Smooth muscle cell (in vitro differentiated cells): ENCODE measurements around the gene LENG9. TPM values are rescaled to one million over a fixed set of nuclear protein-coding genes. Genes with fewer than 3 reads are reported as not detected.
A peak's percentile ranks its signal among the peaks of the same experiment; 100 is the strongest.

Experiments
- DNase-seq: peaks from one replicate; lab custom pipeline; 2025; ENCODE audit not compliant: unreplicated experiment; lab: John Stamatoyannopoulos, UW
- H2AFZ ChIP-seq: fragments of 200-600 bp; sonication (generic); 2 replicates; pipeline ENCODE4 v1.6.0; 2016; ENCODE audit warnings: antibody characterized with exemption, low read depth, mild to moderate bottlenecking
- H3F3A ChIP-seq: fragments of 200-600 bp; sonication (generic); 2 replicates; pipeline ENCODE4 v1.6.0; 2017; ENCODE audit warnings: antibody characterized with exemption, low read depth
- H3K27ac ChIP-seq: fragments of 200-600 bp; sonication (generic); 2 replicates; pipeline ENCODE4 v1.5.1; 2016; ENCODE audit warnings: low read depth, mild to moderate bottlenecking
- H3K27me3 ChIP-seq: fragments of 200-600 bp; sonication (generic); 2 replicates; pipeline ENCODE4 v1.6.1; 2016; ENCODE audit warnings: low read depth, mild to moderate bottlenecking
- H3K36me3 ChIP-seq: fragments of 200-600 bp; sonication (generic); 2 replicates; pipeline ENCODE4 v1.5.1; 2016; ENCODE audit warnings: low read depth
- H3K4me1 ChIP-seq: fragments of 200-600 bp; sonication (generic); 2 replicates; pipeline ENCODE4 v1.5.1; 2016; ENCODE audit warnings: low read depth
- H3K4me2 ChIP-seq: fragments of 200-600 bp; sonication (generic); 2 replicates; pipeline ENCODE4 v1.6.0; 2016; ENCODE audit warnings: mild to moderate bottlenecking
- H3K4me3 ChIP-seq: fragments of 200-600 bp; sonication (generic); 2 replicates; pipeline ENCODE4 v1.5.1; 2016; ENCODE audit warnings: mild to moderate bottlenecking
- H3K79me2 ChIP-seq: fragments of 200-600 bp; sonication (generic); 2 replicates; pipeline ENCODE4 v1.6.0; 2016; ENCODE audit warnings: low read depth, mild to moderate bottlenecking
- H3K9ac ChIP-seq: fragments of 200-600 bp; sonication (generic); 2 replicates; pipeline ENCODE4 v1.6.0; 2016; ENCODE audit warnings: low read depth
- H3K9me3 ChIP-seq: fragments of 200-600 bp; sonication (generic); replicated peaks from 2 replicates; pipeline ENCODE4 v1.5.1; 2016; ENCODE audit warnings: low read depth
- H4K20me1 ChIP-seq: fragments of 200-600 bp; sonication (generic); 2 replicates; pipeline ENCODE4 v1.6.0; 2016; ENCODE audit warnings: low read depth
- WGBS: methylation state at CpG from one replicate; pipeline ENCODE4 v1.1.7; 2016; ENCODE audit warnings: low lambda C conversion rate; 5-methylcytosine and 5-hydroxymethylcytosine counted together
- polyA plus RNA-seq: library from polyadenylated mRNA; unstranded; fragments of >200 nt; fragmentation: Nextera tagmentation; extraction: Ambion mirVana; gene quantifications from 2 replicates; pipeline ENCODE4 v1.2.1, GENCODE V29; 2016
- total RNA-seq: library from RNA; depleted of rRNA; stranded (reverse); fragments of >200 nt; gene quantifications from 2 replicates; pipeline ENCODE4 v1.2.3, GENCODE V29; 2014
- TF ChIP-seq, protein P1 (sequence below): fragments of 200-600 bp; sonication (generic); IDR thresholded peaks from 2 replicates; pipeline ENCODE4 v1.5.1; 2017; ENCODE audit warnings: borderline replicate concordance, mild to moderate bottlenecking, antibody characterized with exemption; ENCODE audit not compliant: insufficient read depth, poor library complexity, severe bottlenecking

The LENG9 gene
- total and polyA plus RNA-seq, 2 experiments from 2014 or later, result 0.57 to 4.1 TPM

- Histone ChIP-seq H2AFZ (no peak overlapping the region), H3K4me1 (no peaks in the 10 kb centered on the region), H4K20me1 (peaks cover 52% of the 10 kb centered on the region), H3K36me3 (no peaks in the 10 kb centered on the region), H3K27ac (peak overlapping the region; percentile 90), H3K9me3 (no peaks in the 10 kb centered on the region), H3K4me2 (peak overlapping the region; percentile 98), H3K4me3 (peak overlapping the region; percentile 54), H3K27me3 (no peaks in the 10 kb centered on the region), H3F3A (peaks cover 28% of the 10 kb centered on the region), H3K9ac (peak overlapping the region; percentile 79), H3K79me2 (peaks cover 17% of the 10 kb centered on the region)
- peak; percentile 49 for DNase-seq
- TF ChIP-seq, protein P1, sequence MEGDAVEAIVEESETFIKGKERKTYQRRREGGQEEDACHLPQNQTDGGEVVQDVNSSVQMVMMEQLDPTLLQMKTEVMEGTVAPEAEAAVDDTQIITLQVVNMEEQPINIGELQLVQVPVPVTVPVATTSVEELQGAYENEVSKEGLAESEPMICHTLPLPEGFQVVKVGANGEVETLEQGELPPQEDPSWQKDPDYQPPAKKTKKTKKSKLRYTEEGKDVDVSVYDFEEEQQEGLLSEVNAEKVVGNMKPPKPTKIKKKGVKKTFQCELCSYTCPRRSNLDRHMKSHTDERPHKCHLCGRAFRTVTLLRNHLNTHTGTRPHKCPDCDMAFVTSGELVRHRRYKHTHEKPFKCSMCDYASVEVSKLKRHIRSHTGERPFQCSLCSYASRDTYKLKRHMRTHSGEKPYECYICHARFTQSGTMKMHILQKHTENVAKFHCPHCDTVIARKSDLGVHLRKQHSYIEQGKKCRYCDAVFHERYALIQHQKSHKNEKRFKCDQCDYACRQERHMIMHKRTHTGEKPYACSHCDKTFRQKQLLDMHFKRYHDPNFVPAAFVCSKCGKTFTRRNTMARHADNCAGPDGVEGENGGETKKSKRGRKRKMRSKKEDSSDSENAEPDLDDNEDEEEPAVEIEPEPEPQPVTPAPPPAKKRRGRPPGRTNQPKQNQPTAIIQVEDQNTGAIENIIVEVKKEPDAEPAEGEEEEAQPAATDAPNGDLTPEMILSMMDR, result no peak
- 10% methylated on average over 71 of the region's 91 CpGs for WGBS
Observed at GRCh38 chr19:54462655-54463530, 685 bp downstream of the LENG9 start.

- peak overlapping the region; percentile 54 for H3K4me3 ChIP-seq
- DNase-seq, result no peak
- 91% methylated on average over 15 of the region's 15 CpGs for WGBS
Observed at GRCh38 chr19:54462047-54462654, 1.4 kb downstream of the LENG9 start.

GRCh38 chr19:54461613-54462012, 2.0 kb downstream of the LENG9 start:
- H3K27ac ChIP-seq, result peak overlapping the region; percentile 90
- peaks cover 35% of the 10 kb centered on the region for H3F3A ChIP-seq
- H2AFZ ChIP-seq, result no peak overlapping the region
- 70% methylated on average over 3 of the region's 3 CpGs for WGBS
- no peak overlapping the region for H3K9ac ChIP-seq
- H3K9me3 ChIP-seq, result no peaks in the 10 kb centered on the region
- H3K4me2 ChIP-seq, result peak overlapping the region; percentile 98
- peaks cover 7% of the 10 kb centered on the region for H3K36me3 ChIP-seq
- H3K4me1 ChIP-seq, result no peaks in the 10 kb centered on the region
- peaks cover 29% of the 10 kb centered on the region for H3K79me2 ChIP-seq
- peaks cover 65% of the 10 kb centered on the region for H4K20me1 ChIP-seq
- no peaks in the 10 kb centered on the region for H3K27me3 ChIP-seq
- no peak overlapping the region for H3K4me3 ChIP-seq
- TF ChIP-seq, protein P1, result no peak
- no peak for DNase-seq

More at GRCh38 chr19:54462047-54462654, 1.4 kb downstream of the LENG9 start:
- Histone ChIP-seq H2AFZ (no peak overlapping the region), H3K4me2 (peak overlapping the region; percentile 98), H3K79me2 (peaks cover 24% of the 10 kb centered on the region), H3K9me3 (no peaks in the 10 kb centered on the region), H3K27ac (peak overlapping the region; percentile 90), H3K36me3 (peaks cover 4% of the 10 kb centered on the region), H4K20me1 (peaks cover 59% of the 10 kb centered on the region), H3F3A (peaks cover 35% of the 10 kb centered on the region), H3K27me3 (no peaks in the 10 kb centered on the region), H3K9ac (peak overlapping the region; percentile 79), H3K4me1 (no peaks in the 10 kb centered on the region)
- TF ChIP-seq, protein P1, result no peak
